Measurements from ENCODE around the gene SELENOP. TPM values are rescaled to one million over a fixed set of nuclear protein-coding genes. Genes with fewer than 3 reads are reported as not detected.

SELENOP gene
- total and polyA plus RNA-seq, 2 of the 13 experiments (the other 11 are each of a cell fraction or from before 2014, with no cell fraction given): 1,895 to 2,083 TPM

DNA sequence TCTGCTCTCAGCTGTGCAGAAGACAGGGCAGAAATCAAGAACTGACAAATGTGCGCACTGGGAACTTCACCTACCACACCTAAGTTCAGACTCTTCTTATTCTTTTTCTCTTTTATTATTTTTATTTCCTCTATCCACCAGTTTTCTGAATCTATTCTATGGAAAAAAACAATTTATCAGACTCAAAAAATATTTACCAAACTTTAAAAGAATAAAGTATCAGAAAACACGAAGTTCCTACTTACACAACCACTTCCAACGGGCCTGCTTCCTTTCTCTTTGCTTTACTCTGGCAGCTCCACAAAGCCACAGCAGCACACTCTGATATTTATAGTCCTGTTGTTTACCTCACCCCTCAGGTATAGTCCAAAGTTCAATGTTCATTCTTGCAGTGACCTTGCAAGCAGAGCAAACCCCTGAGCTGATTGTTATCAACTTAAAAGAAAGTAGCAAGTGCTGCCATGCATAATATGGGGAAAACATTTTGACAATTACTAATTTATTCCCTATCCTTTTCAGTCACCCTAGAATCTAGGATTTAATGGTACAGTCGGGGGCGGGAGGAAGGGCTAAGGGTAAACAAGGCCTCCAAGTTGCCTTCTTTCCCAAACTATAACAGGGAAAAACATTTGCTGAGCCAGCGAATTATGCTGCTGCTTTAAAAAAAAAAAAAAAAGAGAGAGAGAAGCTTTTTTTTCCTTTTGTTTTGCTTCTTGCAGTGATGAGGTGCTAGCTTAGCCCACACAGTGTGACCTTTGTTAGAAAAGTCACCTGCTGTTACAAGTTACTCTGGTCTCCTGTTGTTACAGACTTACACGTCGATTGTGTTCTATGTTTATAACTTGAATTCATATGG, at the start of gene SELENOP (continued):
- TF ChIP-seq, protein P1, sequence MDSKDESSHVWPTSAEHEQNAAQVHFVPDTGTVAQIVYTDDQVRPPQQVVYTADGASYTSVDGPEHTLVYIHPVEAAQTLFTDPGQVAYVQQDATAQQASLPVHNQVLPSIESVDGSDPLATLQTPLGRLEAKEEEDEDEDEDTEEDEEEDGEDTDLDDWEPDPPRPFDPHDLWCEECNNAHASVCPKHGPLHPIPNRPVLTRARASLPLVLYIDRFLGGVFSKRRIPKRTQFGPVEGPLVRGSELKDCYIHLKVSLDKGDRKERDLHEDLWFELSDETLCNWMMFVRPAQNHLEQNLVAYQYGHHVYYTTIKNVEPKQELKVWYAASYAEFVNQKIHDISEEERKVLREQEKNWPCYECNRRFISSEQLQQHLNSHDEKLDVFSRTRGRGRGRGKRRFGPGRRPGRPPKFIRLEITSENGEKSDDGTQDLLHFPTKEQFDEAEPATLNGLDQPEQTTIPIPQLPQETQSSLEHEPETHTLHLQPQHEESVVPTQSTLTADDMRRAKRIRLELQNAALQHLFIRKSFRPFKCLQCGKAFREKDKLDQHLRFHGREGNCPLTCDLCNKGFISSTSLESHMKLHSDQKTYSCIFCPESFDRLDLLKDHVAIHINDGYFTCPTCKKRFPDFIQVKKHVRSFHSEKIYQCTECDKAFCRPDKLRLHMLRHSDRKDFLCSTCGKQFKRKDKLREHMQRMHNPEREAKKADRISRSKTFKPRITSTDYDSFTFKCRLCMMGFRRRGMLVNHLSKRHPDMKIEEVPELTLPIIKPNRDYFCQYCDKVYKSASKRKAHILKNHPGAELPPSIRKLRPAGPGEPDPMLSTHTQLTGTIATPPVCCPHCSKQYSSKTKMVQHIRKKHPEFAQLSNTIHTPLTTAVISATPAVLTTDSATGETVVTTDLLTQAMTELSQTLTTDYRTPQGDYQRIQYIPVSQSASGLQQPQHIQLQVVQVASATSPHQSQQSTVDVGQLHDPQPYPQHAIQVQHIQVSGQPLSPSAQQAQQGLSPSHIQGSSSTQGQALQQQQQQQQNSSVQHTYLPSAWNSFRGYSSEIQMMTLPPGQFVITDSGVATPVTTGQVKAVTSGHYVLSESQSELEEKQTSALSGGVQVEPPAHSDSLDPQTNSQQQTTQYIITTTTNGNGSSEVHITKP (CRISPR knock-in tag; IDR thresholded peaks at IDR 0.05; ENCODE audit: low read depth): peak; percentile 98
- peak; percentile 59 for TF ChIP-seq SRSF9 (IDR thresholded peaks at IDR 0.05; ENCODE audit: borderline replicate concordance, insufficient read depth, low read depth, low read length, poor library complexity, severe bottlenecking)
- peak; percentile 97 for TF ChIP-seq MED13 (CRISPR knock-in tag; IDR thresholded peaks at IDR 0.05)
- TF ChIP-seq, protein P2, sequence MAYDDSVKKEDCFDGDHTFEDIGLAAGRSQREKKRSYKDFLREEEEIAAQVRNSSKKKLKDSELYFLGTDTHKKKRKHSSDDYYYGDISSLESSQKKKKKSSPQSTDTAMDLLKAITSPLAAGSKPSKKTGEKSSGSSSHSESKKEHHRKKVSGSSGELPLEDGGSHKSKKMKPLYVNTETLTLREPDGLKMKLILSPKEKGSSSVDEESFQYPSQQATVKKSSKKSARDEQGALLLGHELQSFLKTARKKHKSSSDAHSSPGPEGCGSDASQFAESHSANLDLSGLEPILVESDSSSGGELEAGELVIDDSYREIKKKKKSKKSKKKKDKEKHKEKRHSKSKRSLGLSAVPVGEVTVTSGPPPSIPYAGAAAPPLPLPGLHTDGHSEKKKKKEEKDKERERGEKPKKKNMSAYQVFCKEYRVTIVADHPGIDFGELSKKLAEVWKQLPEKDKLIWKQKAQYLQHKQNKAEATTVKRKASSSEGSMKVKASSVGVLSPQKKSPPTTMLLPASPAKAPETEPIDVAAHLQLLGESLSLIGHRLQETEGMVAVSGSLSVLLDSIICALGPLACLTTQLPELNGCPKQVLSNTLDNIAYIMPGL (CRISPR knock-in tag; IDR thresholded peaks at IDR 0.05; ENCODE audit: borderline replicate concordance in 1 of 2, low read depth in 1 of 2): 0 out of 4 replicates have a peak, but pooled peaks of 1 of the 2 experiments have one; percentile 6
- TF ChIP-seq ISL2 (CRISPR knock-in tag; IDR thresholded peaks at IDR 0.05): peak; percentile 88
- no peak for TF ChIP-seq ZZZ3 (CRISPR knock-in tag; IDR thresholded peaks at IDR 0.05; ENCODE audit: borderline replicate concordance)
- peak; percentile 82; the same call in 1 of the 2 replicates for TF ChIP-seq ZKSCAN8 (CRISPR knock-in tag; IDR thresholded peaks at IDR 0.05; ENCODE audit: borderline replicate concordance)
- no peak for TF ChIP-seq ZNF10 (CRISPR knock-in tag; IDR thresholded peaks at IDR 0.05; ENCODE audit: borderline replicate concordance, low read depth)
- TF ChIP-seq SP1 (IDR thresholded peaks at IDR 0.05): no peak
- TF ChIP-seq SP1 (CRISPR knock-in tag; IDR thresholded peaks at IDR 0.05): peak; percentile 46; the same call in 1 of the 2 replicates
- 0 out of 2 replicates have a peak, but pooled peaks have one; percentile 18 for TF ChIP-seq KLF6 (CRISPR knock-in tag; IDR thresholded peaks at IDR 0.05)
- TF ChIP-seq BRCA1 (CRISPR knock-in tag; IDR thresholded peaks at IDR 0.05): peak; percentile 72; the same call in 1 of the 2 replicates
- TF ChIP-seq HHEX (CRISPR knock-in tag; IDR thresholded peaks at IDR 0.05): no peak
- TF ChIP-seq, protein P3, sequence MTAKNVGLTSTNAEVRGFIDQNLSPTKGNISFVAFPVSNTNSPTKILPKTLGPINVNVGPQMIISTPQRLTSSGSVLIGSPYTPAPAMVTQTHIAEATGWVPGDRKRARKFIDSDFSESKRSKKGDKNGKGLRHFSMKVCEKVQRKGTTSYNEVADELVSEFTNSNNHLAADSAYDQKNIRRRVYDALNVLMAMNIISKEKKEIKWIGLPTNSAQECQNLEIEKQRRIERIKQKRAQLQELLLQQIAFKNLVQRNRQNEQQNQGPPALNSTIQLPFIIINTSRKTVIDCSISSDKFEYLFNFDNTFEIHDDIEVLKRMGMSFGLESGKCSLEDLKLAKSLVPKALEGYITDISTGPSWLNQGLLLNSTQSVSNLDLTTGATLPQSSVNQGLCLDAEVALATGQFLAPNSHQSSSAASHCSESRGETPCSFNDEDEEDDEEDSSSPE (CRISPR knock-in tag; IDR thresholded peaks at IDR 0.05): peak; percentile 14; the same call in 1 of the 2 replicates
- no peak for TF ChIP-seq ZNF703 (CRISPR knock-in tag; IDR thresholded peaks at IDR 0.05; ENCODE audit: borderline replicate concordance)
- TF ChIP-seq ZNF292 (CRISPR knock-in tag; IDR thresholded peaks at IDR 0.05; ENCODE audit: borderline replicate concordance, low read depth): no peak
- peak; percentile 52; the same call in 1 of the 2 replicates for TF ChIP-seq TSC22D2 (CRISPR knock-in tag; IDR thresholded peaks at IDR 0.05; ENCODE audit: borderline replicate concordance)
- peak; percentile 32; the same call in 1 of the 2 replicates for TF ChIP-seq ZNF317 (CRISPR knock-in tag; IDR thresholded peaks at IDR 0.05)
- no peak for TF ChIP-seq GZF1 (CRISPR knock-in tag; IDR thresholded peaks at IDR 0.05)
- TF ChIP-seq ZBTB8A (CRISPR knock-in tag; IDR thresholded peaks at IDR 0.05; ENCODE audit: borderline replicate concordance, low read depth): no peak
- TF ChIP-seq JARID2 (CRISPR knock-in tag; IDR thresholded peaks at IDR 0.05; ENCODE audit: insufficient replicate concordance): no peak
